Measurements from ENCODE around the gene BOK.
"Not testable (repeated sequence)": the region's sequence is repeated elsewhere in the genome, so short reads cannot be mapped to it uniquely, and the experiment has no call there.

The BOK gene

GRCh38 chr2:241559323-241560161, 997 bp downstream of the BOK start:
- peak in 1 of 2 experiments; percentile 19 for DNase-seq

DNA sequence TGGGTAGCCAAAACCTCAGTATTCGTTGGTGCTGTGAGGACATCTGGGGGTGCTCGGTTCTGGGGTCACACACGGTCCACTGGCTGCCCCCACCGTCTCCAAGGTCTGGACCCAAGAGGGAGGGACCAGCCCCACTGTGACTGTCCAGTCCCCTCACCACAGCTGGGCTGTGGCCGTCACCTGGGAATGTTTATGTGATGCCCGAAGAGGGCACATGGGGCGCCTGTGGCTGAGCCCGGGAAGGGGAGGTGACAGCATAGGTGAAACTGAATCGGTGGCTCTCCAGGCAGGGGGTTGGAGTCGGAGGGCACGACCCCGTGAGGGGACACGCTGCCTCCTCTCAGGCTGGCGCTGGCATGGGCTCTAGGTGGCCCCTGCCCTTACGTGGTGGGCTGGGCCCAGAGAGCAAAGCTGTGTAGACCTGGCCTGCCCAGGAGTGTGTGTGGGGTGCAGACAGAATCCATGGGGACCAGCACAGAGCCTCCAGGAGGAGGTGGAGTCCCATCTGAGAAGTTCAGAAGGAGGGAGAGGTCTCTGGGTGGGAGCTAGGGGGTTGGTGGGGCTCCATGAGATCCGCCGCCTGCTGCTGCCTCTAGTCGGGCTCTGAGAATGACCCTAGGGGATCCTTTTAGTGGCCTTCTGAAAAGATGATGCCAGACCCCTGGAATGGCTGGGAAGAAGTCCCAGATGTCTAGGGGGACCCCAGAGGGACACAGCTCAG, 1.8 kb downstream of the BOK start:
- DNase-seq = no peak

DNA sequence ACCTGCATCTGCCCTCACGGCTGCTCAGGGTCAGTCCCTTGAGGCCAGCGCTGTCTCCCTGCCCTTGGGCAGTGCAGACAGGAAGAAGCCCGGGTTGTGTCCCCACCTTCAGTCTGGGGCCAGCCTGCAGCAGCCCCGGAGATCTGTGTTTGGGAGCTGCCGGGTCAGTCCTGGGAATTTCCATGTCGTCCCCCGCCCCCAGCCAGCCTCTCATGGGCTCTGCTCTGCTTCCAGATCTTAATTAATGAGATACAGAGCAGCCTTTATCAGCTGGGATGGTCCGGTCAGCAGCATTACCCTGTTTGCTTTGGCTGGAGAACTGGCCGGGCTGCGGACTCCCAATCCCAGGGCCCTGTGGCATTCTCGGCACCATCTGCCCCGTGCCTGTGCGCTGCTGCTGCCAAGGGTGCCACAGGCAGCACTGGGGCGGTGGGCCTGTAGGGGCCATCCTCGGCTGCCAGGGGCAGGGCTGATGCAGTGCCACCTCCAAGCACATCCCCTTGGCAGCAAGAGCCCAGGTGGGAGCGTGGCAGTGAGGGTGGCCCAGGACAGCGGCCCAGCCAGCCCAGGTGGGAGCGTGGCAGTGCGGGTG, 2.4 kb downstream of the BOK start:
- DNase-seq = no peak

GRCh38 chr2:241561832-241562231, 3.3 kb downstream of the BOK start:
- no peak for DNase-seq

DNA sequence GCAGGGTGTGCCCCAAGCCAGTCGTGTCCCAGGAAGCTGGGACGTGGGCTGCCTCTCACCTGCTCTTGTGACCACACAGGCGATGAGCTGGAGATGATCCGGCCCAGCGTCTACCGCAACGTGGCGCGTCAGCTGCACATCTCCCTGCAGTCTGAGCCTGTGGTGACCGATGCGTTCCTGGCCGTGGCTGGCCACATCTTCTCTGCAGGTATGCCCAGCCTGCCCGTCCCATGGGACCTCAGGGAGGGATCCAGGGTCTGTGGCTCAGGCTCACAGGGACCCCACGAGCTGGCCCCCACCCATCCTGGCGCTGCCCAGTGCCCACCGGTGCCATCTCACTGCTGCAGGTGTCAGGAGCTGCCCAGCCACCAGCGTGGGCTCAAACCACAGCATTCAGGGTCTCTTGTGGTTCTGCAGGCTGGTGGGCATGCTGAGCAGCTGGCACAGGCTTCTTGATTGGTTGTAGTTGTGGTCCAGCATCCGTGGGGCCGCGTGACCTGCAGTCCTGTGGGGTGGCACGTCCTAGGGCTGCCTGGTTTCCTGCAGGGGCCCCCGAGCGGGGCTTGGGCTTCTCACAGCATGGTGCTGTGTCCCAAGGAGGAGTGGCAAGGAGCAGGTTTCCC, 3.8 kb downstream of the BOK start:
- no peak for DNase-seq

DNA sequence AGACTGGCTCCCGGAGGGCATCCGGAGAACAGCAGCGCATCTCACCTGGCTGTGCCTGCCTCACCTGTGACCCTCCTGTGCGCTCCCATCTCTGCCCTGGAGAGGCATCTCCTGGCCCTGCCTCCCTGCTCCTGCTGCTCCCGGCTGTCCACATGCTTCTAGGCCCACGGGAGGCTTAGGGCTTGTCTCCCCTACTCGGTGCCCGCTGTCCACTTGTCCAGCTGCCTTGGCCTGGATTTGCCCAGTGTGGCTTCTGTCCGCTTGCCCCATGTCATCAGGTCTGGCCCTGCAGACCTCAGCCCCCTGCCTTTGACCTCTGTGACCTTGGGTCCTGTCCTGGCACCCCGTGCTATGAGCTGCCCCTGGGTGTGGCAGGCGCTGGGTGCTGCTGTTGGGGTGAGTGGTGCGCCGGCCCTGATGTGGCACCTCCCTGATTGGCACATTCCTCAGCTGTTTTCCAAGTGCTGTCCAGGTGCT, 4.5 kb downstream of the BOK start:
- no peak for DNase-seq

GRCh38 chr2:241563571-241563980, 5.0 kb downstream of the BOK start:
- DNase-seq = no peak

DNA sequence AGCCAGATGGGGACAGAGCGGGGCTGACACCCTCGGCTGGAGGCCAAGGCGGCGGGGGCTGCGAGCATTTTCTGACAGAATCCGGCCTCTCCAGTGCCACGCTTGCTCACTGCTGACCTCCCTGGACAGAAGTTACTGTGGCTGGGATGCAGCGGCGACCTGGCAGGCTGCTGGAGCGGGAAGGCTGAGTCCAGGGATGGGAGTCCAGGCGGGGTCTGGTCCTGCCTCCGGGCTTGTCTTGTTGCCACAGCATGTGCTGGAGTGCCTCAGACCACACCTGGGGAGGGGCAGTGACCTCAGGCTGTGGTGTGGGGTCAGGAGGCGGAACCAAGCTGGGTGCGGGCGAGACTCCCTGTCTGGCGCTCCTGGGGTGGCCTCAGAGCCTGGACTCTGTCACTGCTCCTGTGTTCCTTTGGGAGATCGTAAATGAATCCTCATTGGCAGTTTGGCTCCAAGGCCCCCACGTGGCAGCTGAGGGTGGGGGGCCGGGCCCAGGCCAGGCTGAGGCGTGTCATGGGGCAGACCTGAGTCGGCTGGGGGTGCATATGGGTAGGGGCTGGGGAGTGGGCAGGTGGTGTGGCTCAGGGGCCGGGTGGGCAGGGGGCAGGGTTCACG, 5.5 kb downstream of the BOK start:
- DNase-seq = no peak

- DNase-seq = no peak
These were observed 6.3 kb downstream of the BOK start for GRCh38 chr2:241564596-241565410.

DNA sequence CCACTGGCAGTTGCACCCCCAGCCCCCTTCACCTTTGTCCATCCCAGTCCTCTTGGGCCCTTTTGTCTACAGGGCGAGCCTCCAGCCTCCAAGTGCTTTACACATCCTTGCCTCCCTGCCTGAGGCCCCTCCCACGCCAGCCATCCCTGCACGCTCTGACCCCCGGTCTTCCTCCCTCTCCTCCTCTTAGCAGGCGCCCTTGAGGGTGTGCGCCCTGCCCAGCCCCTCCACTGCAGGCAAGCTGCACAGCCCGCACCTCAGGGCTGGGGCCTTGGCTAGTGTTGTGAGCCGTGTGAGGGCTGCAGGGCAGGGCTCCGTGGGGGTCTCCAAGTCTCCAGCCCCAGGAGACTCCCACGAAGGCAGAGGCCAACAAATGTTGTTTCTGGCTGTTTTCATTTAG, 6.9 kb downstream of the BOK start:
- no peak for DNase-seq

GRCh38 chr2:241566021-241566420, 7.5 kb downstream of the BOK start:
- not testable (repeated sequence) for DNase-seq

GRCh38 chr2:241566468-241566867, 7.9 kb downstream of the BOK start:
- DNase-seq = no peak

- DNase-seq = not testable (repeated sequence)
These were observed 8.7 kb downstream of the BOK start for GRCh38 chr2:241567266-241567665.

DNA sequence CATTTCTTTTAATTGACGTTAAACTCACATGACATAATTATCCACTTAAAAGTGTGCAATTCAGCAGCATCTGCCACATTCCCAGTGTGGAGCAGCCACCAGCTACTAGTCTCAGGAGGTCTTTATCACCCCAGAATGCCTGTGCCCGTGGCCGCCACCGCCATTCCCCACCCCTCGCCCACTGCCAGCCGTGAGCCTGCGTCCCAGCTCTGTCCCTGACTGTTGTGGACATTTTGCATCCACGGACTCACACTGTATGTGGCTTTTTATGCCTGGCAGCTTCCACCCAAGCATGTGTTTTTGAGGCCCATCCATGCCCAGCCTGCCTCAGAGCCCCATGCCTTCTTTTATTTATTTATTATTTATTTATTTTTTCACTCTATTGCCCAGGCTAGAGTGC, 9.2 kb downstream of the BOK start:
- DNase-seq = no peak

GRCh38 chr2:241568726-241569125, 10.2 kb downstream of the BOK start:
- no peak for DNase-seq

- DNase-seq = no peak
These were observed 11.3 kb downstream of the BOK start for GRCh38 chr2:241569831-241570281.

- DNase-seq = no peak
These were observed 12.5 kb downstream of the BOK start for GRCh38 chr2:241570961-241571581.

- DNase-seq = no peak
These were observed 13.5 kb downstream of the BOK start for GRCh38 chr2:241571821-241572620.

- not testable (repeated sequence) for DNase-seq
These were observed 14.5 kb downstream of the BOK start for GRCh38 chr2:241572915-241573651.

DNA sequence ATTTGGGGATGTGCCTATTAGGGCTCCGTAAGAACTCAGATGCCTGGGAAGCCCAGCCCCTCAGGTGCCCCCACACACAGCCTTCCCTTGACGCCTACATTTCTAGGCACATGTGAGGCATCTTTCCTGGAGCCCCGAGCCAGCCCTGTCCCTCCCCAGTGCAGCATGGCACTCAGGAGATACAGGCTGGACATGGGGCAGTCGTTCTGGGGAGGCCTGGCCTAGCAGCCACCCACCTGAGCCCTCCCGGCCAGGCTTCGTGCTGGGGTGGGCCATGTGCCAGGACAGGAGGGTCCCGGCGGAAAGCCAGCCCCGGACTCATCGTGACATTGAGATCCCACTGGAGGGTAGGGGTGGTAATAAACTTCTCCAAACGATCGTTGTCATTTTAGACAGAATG, 15.2 kb downstream of the BOK start:
- DNase-seq = no peak
